HCT116 (cell line): Measurements from ENCODE around the gene DCLK3.

Source experiments
- CTCF ChIP-seq, 3 experiments: fragments of 200-600 bp in 1 of 3; sonication (generic) in 1 of 3; IDR thresholded peaks in 2 of 3; conservative IDR thresholded peaks in 1 of 3; 2 replicates each; pipeline ENCODE4 v1.5.1; 2012 to 2017; ENCODE audit warnings: low read depth in 2 of 3, low read length in 2 of 3, antibody characterized with exemption in 1 of 3, borderline replicate concordance in 1 of 3, control low read depth in 1 of 3, mild to moderate bottlenecking in 1 of 3, mixed read lengths in 1 of 3, mixed run types in 1 of 3, moderate library complexity in 1 of 3; ENCODE audit not compliant: insufficient read depth in 1 of 3
- EGR1 ChIP-seq: IDR thresholded peaks from 2 replicates; pipeline ENCODE4 v1.6.1; 2012; ENCODE audit warnings: low read depth
- POLR2A ChIP-seq: IDR thresholded peaks from 2 replicates; pipeline ENCODE4 v1.7.0; 2011; ENCODE audit warnings: borderline replicate concordance; ENCODE audit not compliant: insufficient read depth, insufficient read length; ENCODE audit errors: extremely low read depth
- POLR2AphosphoS5 ChIP-seq: IDR thresholded peaks from 2 replicates; pipeline ENCODE4 v1.6.1; 2011; ENCODE audit warnings: mild to moderate bottlenecking, low read depth, low read length, moderate library complexity
- YY1 ChIP-seq: IDR thresholded peaks from 2 replicates; pipeline ENCODE4 v1.6.1; 2011; ENCODE audit warnings: low read length, low read depth, moderate library complexity, mild to moderate bottlenecking; ENCODE audit not compliant: insufficient replicate concordance; ENCODE audit errors: extremely low read depth

- TF ChIP-seq CTCF (IDR thresholded peaks at IDR 0.05 in 2 of 3, conservative IDR thresholded peaks at IDR 0.05 in 1 of 3; ENCODE audit: borderline replicate concordance in 1 of 3, insufficient read depth in 1 of 3, low read depth in 2 of 3, low read length in 2 of 3), result no peak
- no peak for TF ChIP-seq YY1
- no peak for TF ChIP-seq POLR2AphosphoS5
- no peak for TF ChIP-seq POLR2A
- no peak for TF ChIP-seq EGR1
Observed at GRCh38 chr3:36800533-36801116, 36.3 kb upstream of the DCLK3 start.
